Endothelial cell of umbilical vein (primary cell): ENCODE data around the gene NCK2. TPM values are rescaled to one million over a fixed set of nuclear protein-coding genes. Genes with fewer than 3 reads are reported as not detected.

Experiments used
- BruUV-seq: library from RNA; stranded (reverse); fragments of 400-500 nt; replicated peaks from 2 replicates; lab custom pipeline; 2021; lab: Mats Ljungman, UMichigan
- CTCF ChIA-PET: fragments of 300-600, 350-600 bp; sonication (Branson Sonifier 250); formaldehyde crosslinking; loops from one replicate; lab custom pipeline; 2021; ENCODE audit warnings: antibody characterized with exemption, inconsistent platforms; lab: Charles Lee
- POLR2A ChIA-PET: fragments of 300-600, 350-600 bp; sonication (Branson Sonifier 250); formaldehyde crosslinking; loops from one replicate; lab custom pipeline; 2021; ENCODE audit warnings: antibody characterized with exemption, inconsistent platforms; lab: Charles Lee
- DNase-seq: peaks from one replicate; pipeline ENCODE4 v3.0.0-alpha.2; 2011; ENCODE audit warnings: low read depth, low spot score
- FAIRE-seq: peaks from 2 replicates; lab custom pipeline; 2011; peaks lifted over from hg19 to GRCh38; lab: Jason Lieb, UNC
- H2AFZ ChIP-seq: 2 replicates; pipeline ENCODE4 v1.6.0; 2012; ENCODE audit warnings: low read depth, low read length, control low read depth, inconsistent platforms
- H3K27ac ChIP-seq: 2 replicates; pipeline ENCODE4 v1.5.1; 2011; ENCODE audit warnings: low read depth, mild to moderate bottlenecking, control low read depth, low read length, moderate library complexity; ENCODE audit not compliant: insufficient read depth
- H3K27me3 ChIP-seq, 2 experiments: 2 replicates each; pipeline versions ENCODE4 v1.6.0 to v1.6.1; 2011; ENCODE audit warnings: low read length in 2 of 2, mixed read lengths in 1 of 2; ENCODE audit not compliant: control insufficient read depth in 2 of 2, insufficient read depth in 2 of 2
- H3K36me3 ChIP-seq, 2 experiments: 2 replicates in 1 of 2; 3 replicates in 1 of 2; pipeline ENCODE4 v1.5.1; 2011; ENCODE audit warnings: low read length in 2 of 2, mild to moderate bottlenecking in 1 of 2, moderate library complexity in 1 of 2; ENCODE audit not compliant: control insufficient read depth in 2 of 2, insufficient read depth in 2 of 2; ENCODE audit errors: extremely low read depth in 1 of 2
- H3K4me1 ChIP-seq: 3 replicates; pipeline ENCODE4 v1.5.1; 2011; ENCODE audit warnings: mild to moderate bottlenecking, low read length; ENCODE audit not compliant: control insufficient read depth, insufficient read depth; ENCODE audit errors: extremely low read depth
- H3K4me2 ChIP-seq: 2 replicates; pipeline ENCODE4 v1.6.1; 2011; ENCODE audit warnings: low read length, control low read depth, mixed read lengths; ENCODE audit not compliant: insufficient read depth
- H3K4me3 ChIP-seq, 3 experiments: fragments of 200-600 bp in 1 of 3; sonication (generic), shearing (Covaris generic) in 1 of 3; replicated peaks in 1 of 3; 2 replicates each; pipeline ENCODE4 v1.5.1; 2011 to 2016; ENCODE audit warnings: control low read depth in 3 of 3, low read length in 3 of 3, mild to moderate bottlenecking in 2 of 3, inconsistent platforms in 1 of 3, low read depth in 1 of 3, moderate library complexity in 1 of 3; ENCODE audit not compliant: insufficient read depth in 1 of 3
- H3K79me2 ChIP-seq: 2 replicates; pipeline ENCODE4 v1.6.0; 2012; ENCODE audit warnings: low read length, inconsistent platforms; ENCODE audit not compliant: control insufficient read depth, insufficient read depth
- H3K9ac ChIP-seq: replicated peaks from 2 replicates; pipeline ENCODE3; 2011; ENCODE audit warnings: low read length, control low read depth; ENCODE audit not compliant: insufficient read depth; ENCODE audit errors: extremely low read depth
- H3K9me1 ChIP-seq: replicated peaks from 3 replicates; pipeline ENCODE4 v1.6.0; 2011; ENCODE audit warnings: mild to moderate bottlenecking, low read length; ENCODE audit not compliant: control insufficient read depth, insufficient read depth; ENCODE audit errors: extremely low read depth
- H3K9me3 ChIP-seq: replicated peaks from 2 replicates; pipeline ENCODE4 v1.5.1; 2012; ENCODE audit warnings: low read length, inconsistent platforms; ENCODE audit not compliant: control insufficient read depth, insufficient read depth
- H4K20me1 ChIP-seq: replicated peaks from 2 replicates; pipeline ENCODE3; 2011; ENCODE audit warnings: mild to moderate bottlenecking, low read length; ENCODE audit not compliant: control insufficient read depth, insufficient read depth; ENCODE audit errors: extremely low read depth
- EZH2 ChIP-seq: IDR thresholded peaks from 2 replicates; pipeline ENCODE4 v1.6.1; 2012; ENCODE audit warnings: borderline replicate concordance, low read depth, mild to moderate bottlenecking, moderate library complexity, low read length, inconsistent platforms; ENCODE audit not compliant: severe bottlenecking
- JUN ChIP-seq: IDR thresholded peaks from 2 replicates; pipeline ENCODE4 v1.6.1; 2011; ENCODE audit warnings: borderline replicate concordance, low read depth; ENCODE audit not compliant: insufficient read length, insufficient read depth
- MYC ChIP-seq: IDR thresholded peaks from one replicate; pipeline ENCODE4 v1.6.1; 2011; ENCODE audit warnings: mild to moderate bottlenecking, low read depth, low read length
- POLR2AphosphoS5 ChIP-seq: IDR thresholded peaks from 2 replicates; pipeline ENCODE4 v1.6.1; 2012; ENCODE audit warnings: low read depth, mild to moderate bottlenecking, control low read depth, low read length, moderate library complexity; ENCODE audit not compliant: insufficient read depth
- dilution Hi-C: fragments of 300-500 bp; cut with MboI; formaldehyde crosslinking; loops from one replicate; pipeline ENCODE4 v1.15.0; 2019; ENCODE audit warnings: low sequenced_read_pairs; ENCODE audit not compliant: extremely low pct_ligation_motif_present
- intact Hi-C: fragments of 100-400 bp; cut with micrococcal nuclease; formaldehyde crosslinking; loops from one replicate; pipeline ENCODE4 v1.10.0; 2022
- polyA plus RNA-seq, 4 experiments: library from polyadenylated mRNA; depleted of rRNA in 3 of 4; stranded (reverse) in 3 of 4; unstranded in 1 of 4; fragments of >200 nt; gene quantifications; 2 replicates each; pipeline versions ENCODE4 v1.2.1 to v1.2.3, GENCODE V29; 2011 to 2012; ENCODE audit warnings: missing spikeins in 1 of 4
- total RNA-seq: library from RNA; stranded (reverse); gene quantifications from 2 replicates; pipeline ENCODE4 v1.2.3, GENCODE V29; 2021
- TF ChIP-seq, protein P1 (sequence below), 2 donors: IDR thresholded peaks; 1 replicate in 1 of 2; 2 replicates in 1 of 2; pipeline ENCODE4 v1.5.1; 2011; ENCODE audit warnings: low read length in 2 of 2, mild to moderate bottlenecking in 2 of 2, moderate library complexity in 2 of 2, control low read depth in 1 of 2, inconsistent platforms in 1 of 2, low read depth in 1 of 2; ENCODE audit not compliant: insufficient read depth in 1 of 2; ENCODE audit errors: extremely low read depth in 1 of 2
- TF ChIP-seq, protein P2 (sequence below): IDR thresholded peaks from 2 replicates; pipeline ENCODE4 v1.6.1; 2011; ENCODE audit not compliant: insufficient read depth, insufficient read length

The NCK2 gene
- total and polyA plus RNA-seq, 2 donors (not counting 3 experiments of a cell fraction or from before 2014, with no cell fraction given), result 23.8 to 39.1 TPM

DNA sequence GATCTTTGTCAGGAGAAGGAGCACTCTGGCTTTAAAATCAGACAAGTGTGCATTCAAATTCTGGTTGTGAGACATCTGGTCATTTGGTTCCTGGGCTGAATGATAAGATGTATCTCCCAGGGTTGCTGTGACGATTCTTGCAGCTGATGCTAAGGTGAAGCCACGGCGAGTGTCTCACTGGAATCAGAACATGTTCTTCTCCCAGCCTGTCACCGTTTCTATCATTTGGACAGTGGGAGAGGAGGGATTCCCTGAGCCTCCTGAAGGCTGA lies 68.3 kb downstream of the NCK2 start:
- Histone ChIP-seq H3K9me1 (no peaks in the 10 kb centered on the region), H3K4me2 (no peak overlapping the region), H3K4me1 (no peaks in the 10 kb centered on the region), H3K4me3 (no peak overlapping the region), H3K79me2 (peaks cover 20% of the 10 kb centered on the region), H3K27ac (no peak overlapping the region), H3K36me3 (no peaks in the 10 kb centered on the region), H3K9ac (no peak overlapping the region), H2AFZ (no peak overlapping the region), H4K20me1 (peaks cover 11% of the 10 kb centered on the region), H3K27me3 (no peaks in the 10 kb centered on the region), H3K9me3 (no peaks in the 10 kb centered on the region)
- ChIA-PET POLR2A (no interaction called here), CTCF (no interaction called here)
- BruUV-seq, result no TSS peak
- dilution Hi-C loops (no loop called here), intact Hi-C loops (no loop called here)
- DNase-seq (no peak), FAIRE-seq (no peak)
- TF ChIP-seq JUN, result no peak

DNA sequence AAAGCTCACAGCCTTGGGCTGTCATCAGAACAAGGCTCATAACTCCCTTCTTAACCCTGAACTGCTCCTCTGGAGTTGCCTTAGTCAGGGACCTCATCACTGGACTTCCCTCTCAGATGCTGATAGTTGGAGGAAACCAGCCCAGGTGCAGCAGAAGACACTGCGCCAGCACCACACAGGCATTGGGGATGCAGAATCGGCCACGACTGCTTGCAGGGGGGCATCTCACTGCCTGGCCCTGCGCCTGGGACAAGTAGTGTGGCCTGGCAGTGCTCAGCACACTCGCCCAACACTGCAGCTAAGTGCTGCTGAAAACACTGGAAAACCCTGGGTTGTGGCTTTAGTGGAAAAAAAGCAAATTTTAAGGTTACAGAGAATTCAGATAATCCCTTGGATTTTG lies 68.7 kb downstream of the NCK2 start:
- BruUV-seq, result no TSS peak
- POLR2A ChIA-PET, result interaction anchor here (0.5 kb wide), 1 partner anchor 40 kb away, joined by 4 read pairs; no protein-coding TSS in a partner anchor
- FAIRE-seq, result no peak

More for the DNA sequence above, 68.7 kb downstream of the NCK2 start:
- Histone ChIP-seq H2AFZ (no peak overlapping the region), H3K9me3 (no peaks in the 10 kb centered on the region), H3K36me3 (no peaks in the 10 kb centered on the region), H3K79me2 (peaks cover 20% of the 10 kb centered on the region), H3K4me2 (no peak overlapping the region), H3K27me3 (no peaks in the 10 kb centered on the region), H4K20me1 (peaks cover 10% of the 10 kb centered on the region), H3K27ac (no peak overlapping the region), H3K4me1 (no peaks in the 10 kb centered on the region), H3K4me3 (no peak overlapping the region), H3K9ac (no peak overlapping the region), H3K9me1 (no peaks in the 10 kb centered on the region)
- TF ChIP-seq, protein P1, sequence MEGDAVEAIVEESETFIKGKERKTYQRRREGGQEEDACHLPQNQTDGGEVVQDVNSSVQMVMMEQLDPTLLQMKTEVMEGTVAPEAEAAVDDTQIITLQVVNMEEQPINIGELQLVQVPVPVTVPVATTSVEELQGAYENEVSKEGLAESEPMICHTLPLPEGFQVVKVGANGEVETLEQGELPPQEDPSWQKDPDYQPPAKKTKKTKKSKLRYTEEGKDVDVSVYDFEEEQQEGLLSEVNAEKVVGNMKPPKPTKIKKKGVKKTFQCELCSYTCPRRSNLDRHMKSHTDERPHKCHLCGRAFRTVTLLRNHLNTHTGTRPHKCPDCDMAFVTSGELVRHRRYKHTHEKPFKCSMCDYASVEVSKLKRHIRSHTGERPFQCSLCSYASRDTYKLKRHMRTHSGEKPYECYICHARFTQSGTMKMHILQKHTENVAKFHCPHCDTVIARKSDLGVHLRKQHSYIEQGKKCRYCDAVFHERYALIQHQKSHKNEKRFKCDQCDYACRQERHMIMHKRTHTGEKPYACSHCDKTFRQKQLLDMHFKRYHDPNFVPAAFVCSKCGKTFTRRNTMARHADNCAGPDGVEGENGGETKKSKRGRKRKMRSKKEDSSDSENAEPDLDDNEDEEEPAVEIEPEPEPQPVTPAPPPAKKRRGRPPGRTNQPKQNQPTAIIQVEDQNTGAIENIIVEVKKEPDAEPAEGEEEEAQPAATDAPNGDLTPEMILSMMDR (IDR thresholded peaks at IDR 0.05; ENCODE audit: extremely low read depth in 1 of 2, insufficient read depth in 1 of 2, low read depth in 1 of 2, low read length in 2 of 2), result no peak
- TF ChIP-seq JUN (no peak), POLR2AphosphoS5 (no peak), EZH2 (no peak), MYC (no peak)
- TF ChIP-seq, protein P2, sequence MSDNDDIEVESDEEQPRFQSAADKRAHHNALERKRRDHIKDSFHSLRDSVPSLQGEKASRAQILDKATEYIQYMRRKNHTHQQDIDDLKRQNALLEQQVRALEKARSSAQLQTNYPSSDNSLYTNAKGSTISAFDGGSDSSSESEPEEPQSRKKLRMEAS, result no peak
- CTCF ChIA-PET, result no interaction called here
- no peak for DNase-seq
- intact Hi-C loops, result no loop called here
- dilution Hi-C loops, result no loop called here
